Osteocyte (in vitro differentiated cells): Measurements from ENCODE around the gene AADACL4. TPM values are rescaled to one million over a fixed set of nuclear protein-coding genes. Genes with fewer than 3 reads are reported as not detected.
"Not testable (repeated sequence)": the region's sequence is repeated elsewhere in the genome, so short reads cannot be mapped to it uniquely, and the experiment has no call there.

ENCODE experiments used
- DNase-seq: peaks from one replicate; pipeline ENCODE4 v3.0.0; 2021; ENCODE audit warnings: mixed read lengths; ENCODE audit not compliant: unreplicated experiment; ENCODE audit errors: extremely low spot score
- H3K27ac Mint-ChIP-seq: one replicate; pipeline ENCODE4 v1.8.0; 2021; ENCODE audit warnings: mild to moderate bottlenecking, mixed read lengths; ENCODE audit not compliant: unreplicated experiment
- H3K27me3 Mint-ChIP-seq: one replicate; pipeline ENCODE4 v1.8.0; 2021; ENCODE audit warnings: mixed read lengths; ENCODE audit not compliant: unreplicated experiment
- H3K36me3 Mint-ChIP-seq: one replicate; pipeline ENCODE4 v1.8.0; 2021; ENCODE audit warnings: mixed read lengths; ENCODE audit not compliant: unreplicated experiment
- H3K4me1 Mint-ChIP-seq: one replicate; pipeline ENCODE4 v1.8.0; 2021; ENCODE audit warnings: mixed read lengths; ENCODE audit not compliant: unreplicated experiment
- H3K4me3 Mint-ChIP-seq: one replicate; pipeline ENCODE4 v1.8.0; 2021; ENCODE audit warnings: mild to moderate bottlenecking, moderate library complexity, mixed read lengths; ENCODE audit not compliant: unreplicated experiment
- H3K9me3 Mint-ChIP-seq: one replicate; pipeline ENCODE4 v1.8.0; 2021; ENCODE audit warnings: mixed read lengths; ENCODE audit not compliant: unreplicated experiment
- CTCF ChIP-seq: fragments of 200-600 bp; sonication (generic); IDR thresholded peaks from 2 replicates; pipeline ENCODE4 v1.5.0; 2021; ENCODE audit warnings: antibody characterized with exemption, mild to moderate bottlenecking, moderate library complexity
- total RNA-seq: library from RNA; stranded (reverse); gene quantifications from 2 replicates; pipeline ENCODE4 v1.2.1, GENCODE V29; 2021

AADACL4 gene
- total RNA-seq, 1 donor from 2014 or later: not detected

GRCh38 chr1:12669529-12670068 lies 25.7 kb downstream of the AADACL4 start:
- H3K36me3 Mint-ChIP-seq: no peaks in the 10 kb centered on the region
- H3K4me3 Mint-ChIP-seq: no peak overlapping the region
- no peak for DNase-seq
- H3K27me3 Mint-ChIP-seq: peaks cover 12% of the 10 kb centered on the region
- peaks cover 8% of the 10 kb centered on the region for H3K9me3 Mint-ChIP-seq
- no peak for TF ChIP-seq CTCF
- peaks cover 4% of the 10 kb centered on the region for H3K4me1 Mint-ChIP-seq
- no peak overlapping the region for H3K27ac Mint-ChIP-seq

- Mint-ChIP-seq H3K36me3 (no peaks in the 10 kb centered on the region), H3K9me3 (peaks cover 5% of the 10 kb centered on the region), H3K27me3 (peaks cover 12% of the 10 kb centered on the region), H3K27ac (no peak overlapping the region), H3K4me1 (no peaks in the 10 kb centered on the region), H3K4me3 (no peak overlapping the region)
- TF ChIP-seq CTCF: no peak
- DNase-seq: no peak
These were observed 30.5 kb downstream of the AADACL4 start for GRCh38 chr1:12674358-12674757.

GRCh38 chr1:12676122-12676521 lies 32.2 kb downstream of the AADACL4 start:
- H3K27me3 Mint-ChIP-seq, H3K36me3 Mint-ChIP-seq, H3K4me3 Mint-ChIP-seq, H3K27ac Mint-ChIP-seq, H3K4me1 Mint-ChIP-seq, DNase-seq: not testable (repeated sequence)
- H3K9me3 Mint-ChIP-seq: peaks cover 10% of the 10 kb centered on the region

- Mint-ChIP-seq H3K9me3 (peaks cover 5% of the 10 kb centered on the region), H3K36me3 (no peaks in the 10 kb centered on the region), H3K27ac (no peak overlapping the region)
These were observed 33.7 kb downstream of the AADACL4 start for GRCh38 chr1:12677565-12677964.

GRCh38 chr1:12678350-12678749 lies 34.5 kb downstream of the AADACL4 start:
- H3K4me3 Mint-ChIP-seq: no peak overlapping the region
- TF ChIP-seq CTCF: no peak
- H3K36me3 Mint-ChIP-seq: no peaks in the 10 kb centered on the region
- no peak for DNase-seq
- no peak overlapping the region for H3K27ac Mint-ChIP-seq
- no peaks in the 10 kb centered on the region for H3K4me1 Mint-ChIP-seq
- H3K9me3 Mint-ChIP-seq: peaks cover 5% of the 10 kb centered on the region
- peaks cover 2% of the 10 kb centered on the region for H3K27me3 Mint-ChIP-seq

More at GRCh38 chr1:12677565-12677964, 33.7 kb downstream of the AADACL4 start:
- Mint-ChIP-seq H3K27me3 (peaks cover 2% of the 10 kb centered on the region), H3K4me3 (no peak overlapping the region), H3K4me1 (no peaks in the 10 kb centered on the region)
- no peak for TF ChIP-seq CTCF
- DNase-seq: no peak

GRCh38 chr1:12678820-12679219 lies 34.9 kb downstream of the AADACL4 start:
- peaks cover 2% of the 10 kb centered on the region for H3K27me3 Mint-ChIP-seq
- no peak overlapping the region for H3K4me3 Mint-ChIP-seq
- no peaks in the 10 kb centered on the region for H3K36me3 Mint-ChIP-seq
- H3K27ac Mint-ChIP-seq: no peak overlapping the region
- DNase-seq: no peak
- peaks cover 5% of the 10 kb centered on the region for H3K9me3 Mint-ChIP-seq
- TF ChIP-seq CTCF: no peak
- no peaks in the 10 kb centered on the region for H3K4me1 Mint-ChIP-seq
